Retina (tissue), 1 donor: ENCODE results near the gene RNF126.
"Not testable (repeated sequence)": the region's sequence is repeated elsewhere in the genome, so short reads cannot be mapped to it uniquely, and the experiment has no call there.

ENCODE experiments used
- DNase-seq: peaks from one replicate; pipeline ENCODE4 v3.0.0-alpha.2; 2016

RNF126 gene

GRCh38 chr19:685454-685931 is 22.5 kb upstream of the RNF126 start:
- no peak for DNase-seq

DNA sequence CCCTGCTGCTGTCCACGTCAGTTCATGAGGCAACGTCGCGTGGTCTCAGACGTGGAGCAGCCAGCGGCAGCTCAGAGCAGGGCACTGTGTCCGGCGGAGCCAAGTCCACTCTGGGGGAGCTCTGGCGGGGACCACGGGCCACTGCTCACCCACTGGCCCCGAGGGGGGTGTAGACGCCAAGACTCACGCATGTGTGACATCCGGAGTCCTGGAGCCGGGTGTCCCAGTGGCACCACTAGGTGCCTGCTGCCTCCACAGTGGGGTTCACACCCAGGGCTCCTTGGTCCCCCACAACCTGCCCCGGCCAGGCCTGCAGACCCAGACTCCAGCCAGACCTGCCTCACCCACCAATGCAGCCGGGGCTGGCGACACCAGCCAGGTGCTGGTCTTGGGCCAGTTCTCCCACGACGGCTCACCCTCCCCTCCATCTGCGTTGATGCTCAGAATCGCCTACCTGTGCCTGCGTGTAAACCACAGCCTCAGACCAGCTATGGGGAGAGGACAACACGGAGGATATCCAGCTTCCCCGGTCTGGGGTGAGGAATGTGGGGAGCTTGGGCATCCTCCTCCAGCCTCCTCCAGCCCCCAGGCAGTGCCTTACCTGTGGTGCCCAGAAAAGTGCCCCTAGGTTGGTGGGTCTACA is 19.8 kb upstream of the RNF126 start:
- DNase-seq = no peak

GRCh38 chr19:681029-682019 is 18.3 kb upstream of the RNF126 start:
- DNase-seq = no peak

DNA sequence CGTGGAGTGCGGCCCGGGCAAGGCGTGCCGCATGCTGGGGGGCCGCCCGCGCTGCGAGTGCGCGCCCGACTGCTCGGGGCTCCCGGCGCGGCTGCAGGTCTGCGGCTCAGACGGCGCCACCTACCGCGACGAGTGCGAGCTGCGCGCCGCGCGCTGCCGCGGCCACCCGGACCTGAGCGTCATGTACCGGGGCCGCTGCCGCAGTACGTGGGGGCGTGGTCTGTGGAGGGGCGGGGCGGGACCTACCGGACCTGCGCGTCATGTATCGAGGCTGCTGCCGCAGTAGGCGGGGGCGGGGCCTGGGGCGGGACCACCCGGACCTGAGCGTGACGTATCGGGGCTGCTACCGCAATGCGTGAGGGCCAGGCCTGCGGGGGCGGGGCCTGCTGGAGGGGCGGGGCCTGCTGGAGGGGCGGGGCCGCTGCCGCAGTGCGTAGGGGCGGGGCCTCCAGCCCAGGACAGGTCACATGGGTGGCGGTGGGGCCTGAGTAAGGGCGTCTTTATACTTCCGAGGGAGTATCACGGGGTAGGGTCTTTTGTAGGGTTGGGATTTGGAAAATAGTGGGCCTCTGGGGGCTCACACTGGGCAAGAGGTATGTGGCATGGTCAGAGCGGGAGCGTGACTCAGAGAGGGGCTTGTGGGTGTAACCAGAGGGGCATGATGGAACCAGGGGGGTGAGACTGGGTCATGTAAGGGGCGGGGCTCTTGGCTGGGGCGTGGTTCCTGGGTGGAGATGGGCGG is 17.4 kb upstream of the RNF126 start:
- peak; percentile 94 for DNase-seq

GRCh38 chr19:679418-680286 is 16.6 kb upstream of the RNF126 start:
- DNase-seq = peak; percentile 52

GRCh38 chr19:678791-679388 is 15.9 kb upstream of the RNF126 start:
- DNase-seq = no peak

DNA sequence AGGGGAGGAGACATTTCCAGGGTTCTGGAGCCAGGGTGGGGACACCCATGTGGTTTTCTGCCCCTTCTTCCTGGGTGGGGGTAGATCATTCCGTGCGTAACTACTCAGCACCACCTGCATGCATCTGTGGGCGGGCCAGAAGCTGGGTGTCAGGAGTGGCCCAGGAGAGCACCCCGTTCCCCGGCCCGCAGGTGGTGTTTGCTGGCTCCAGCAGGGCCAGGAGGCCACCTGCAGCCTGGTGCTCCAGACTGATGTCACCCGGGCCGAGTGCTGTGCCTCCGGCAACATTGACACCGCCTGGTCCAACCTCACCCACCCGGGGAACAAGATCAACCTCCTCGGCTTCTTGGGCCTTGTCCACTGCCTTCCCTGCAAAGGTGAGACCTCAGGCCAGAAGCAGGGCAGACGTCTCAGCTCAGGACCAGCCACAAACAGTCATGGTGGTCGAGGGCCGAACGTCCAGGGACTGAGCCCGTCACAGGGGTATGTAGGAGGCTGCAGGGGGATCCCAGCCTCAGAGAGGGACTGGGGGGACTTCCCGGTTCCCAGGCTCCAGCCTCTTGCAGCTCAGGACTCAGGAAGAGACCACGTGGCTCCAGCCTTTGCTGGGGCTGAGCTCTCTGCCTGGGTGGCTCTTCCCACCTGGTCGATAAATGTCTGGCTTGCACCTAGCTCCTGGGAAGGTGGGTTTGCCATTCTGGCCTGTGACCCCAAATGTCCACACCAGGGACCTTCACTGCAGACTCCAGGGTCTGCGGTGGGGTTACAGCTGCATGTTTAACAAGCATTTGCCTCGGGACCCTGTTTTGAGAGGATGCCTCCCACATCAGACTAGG is 14.8 kb upstream of the RNF126 start:
- DNase-seq = no peak

GRCh38 chr19:677201-677600 is 14.2 kb upstream of the RNF126 start:
- no peak for DNase-seq

GRCh38 chr19:676339-677105 is 13.5 kb upstream of the RNF126 start, which contains the start of gene FSTL3:
FSTL3 (plus strand) TSS chr19:676392; CDS start chr19:676424, 32 bp downstream.
- no peak for DNase-seq

DNA sequence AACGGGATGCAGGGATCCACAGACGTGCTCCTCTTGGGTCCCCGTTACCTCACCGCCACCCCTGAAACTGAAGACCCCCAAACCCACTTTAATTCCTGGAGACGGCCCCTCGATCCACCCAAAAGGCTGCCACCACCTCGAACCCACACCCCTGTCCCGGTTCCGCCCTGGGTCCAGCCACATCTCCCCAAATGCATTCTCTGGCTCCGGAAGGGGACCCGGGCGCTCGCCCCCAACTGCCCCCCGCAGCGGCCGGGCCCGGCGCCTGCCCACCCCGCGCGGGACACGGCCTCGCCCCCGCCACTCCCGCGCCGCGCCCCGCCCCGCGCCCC is 13.0 kb upstream of the RNF126 start:
- DNase-seq = no peak

DNA sequence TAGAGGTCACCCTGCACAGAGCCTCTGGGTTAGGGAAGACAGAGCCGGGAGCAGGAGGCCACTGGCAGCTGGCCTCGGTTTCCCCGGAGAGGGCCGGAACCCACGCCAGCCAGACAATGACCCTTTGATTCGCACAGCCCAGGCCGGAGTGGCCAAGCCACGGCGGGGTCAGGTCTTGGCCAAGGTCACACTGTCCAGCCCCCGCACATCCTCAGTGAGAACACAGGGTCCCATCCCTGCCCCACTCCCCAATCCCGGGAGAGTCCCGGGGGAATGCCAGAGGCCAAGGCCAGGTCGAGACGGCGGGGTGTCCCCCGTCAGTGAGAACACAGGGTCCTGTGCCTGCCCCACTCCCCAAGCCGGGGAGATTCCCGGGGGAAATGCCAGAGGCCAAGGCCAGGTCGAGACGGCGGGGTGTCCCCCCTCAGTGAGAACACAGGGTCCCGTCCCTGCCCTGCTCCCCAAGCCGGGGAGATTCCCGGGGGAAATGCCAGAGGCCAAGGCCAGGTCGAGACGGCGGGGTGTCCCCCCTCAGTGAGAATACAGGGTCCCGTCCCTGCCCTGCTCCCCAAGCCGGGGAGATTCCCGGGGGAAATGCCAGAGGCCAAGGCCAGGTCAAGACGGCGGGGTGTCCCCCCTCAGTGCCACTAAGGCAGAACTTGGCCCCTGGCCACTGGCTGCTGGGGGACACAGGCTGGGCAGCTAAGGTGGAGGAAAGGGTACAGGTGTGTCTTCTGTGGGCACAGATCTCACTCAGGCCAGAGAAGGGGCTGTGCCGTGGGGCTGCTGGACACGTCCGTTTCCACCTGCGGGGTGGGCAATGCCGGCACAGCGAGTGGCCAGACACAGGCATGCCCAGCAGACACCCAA is 11.5 kb upstream of the RNF126 start:
- DNase-seq = no peak

GRCh38 chr19:670609-671075 is 7.6 kb upstream of the RNF126 start:
- DNase-seq = no peak

GRCh38 chr19:668675-669434 is 5.8 kb upstream of the RNF126 start:
- not testable (repeated sequence) for DNase-seq

- DNase-seq = not testable (repeated sequence)
These were observed 4.1 kb upstream of the RNF126 start for GRCh38 chr19:666985-667573.

- DNase-seq = peak; percentile 95
These were observed 2.0 kb upstream of the RNF126 start for GRCh38 chr19:664913-665443.

DNA sequence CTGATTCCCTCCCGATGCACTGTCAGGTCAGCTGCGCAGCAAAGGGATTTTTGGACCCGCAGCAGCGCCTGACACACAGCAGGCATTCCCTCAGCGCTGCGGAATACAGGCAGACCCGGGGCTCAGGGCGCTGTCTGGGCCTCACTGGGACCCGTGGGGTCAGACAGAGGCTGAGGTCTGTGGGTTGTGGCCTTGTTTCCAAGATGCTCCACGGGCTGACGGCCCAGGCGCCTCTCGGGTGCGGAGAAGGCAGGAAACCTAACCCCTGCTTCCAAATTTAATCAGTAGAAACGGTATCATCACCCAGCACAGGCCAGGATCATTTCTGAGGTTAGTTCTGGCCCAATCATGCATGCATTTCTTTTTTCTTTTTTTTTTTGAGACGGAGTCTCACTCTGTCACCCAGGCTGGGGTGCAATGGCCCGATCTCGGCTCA is 686 bp upstream of the RNF126 start:
- no peak for DNase-seq
